GM23248 (cell line): ENCODE measurements around the gene FUBP1. TPM values are rescaled to one million over a fixed set of nuclear protein-coding genes. Genes with fewer than 3 reads are reported as not detected.

Experiments
- DNase-seq: peaks from one replicate; pipeline ENCODE4 v3.0.0-alpha.2; 2015
- H2AFZ ChIP-seq: fragments of 200-600 bp; sonication (generic); 2 replicates; pipeline ENCODE4 v1.6.1; 2016; ENCODE audit warnings: antibody characterized with exemption
- H3F3A ChIP-seq: fragments of 200-600 bp; sonication (generic); 2 replicates; pipeline ENCODE4 v1.6.1; 2016; ENCODE audit warnings: mild to moderate bottlenecking, antibody characterized with exemption, mixed run types; ENCODE audit not compliant: insufficient read depth
- H3K27ac ChIP-seq: fragments of 200-600 bp; sonication (generic); 2 replicates; pipeline ENCODE4 v1.5.1; 2016; ENCODE audit warnings: mild to moderate bottlenecking
- H3K27me3 ChIP-seq: fragments of 200-600 bp; sonication (generic); replicated peaks from 2 replicates; pipeline ENCODE4 v1.6.1; 2016; ENCODE audit warnings: mild to moderate bottlenecking; ENCODE audit not compliant: insufficient read depth
- H3K36me3 ChIP-seq: fragments of 200-600 bp; sonication (generic); 2 replicates; pipeline ENCODE4 v1.6.1; 2016; ENCODE audit warnings: low read depth, mild to moderate bottlenecking
- H3K4me1 ChIP-seq: fragments of 200-600 bp; sonication (generic); 2 replicates; pipeline ENCODE4 v1.6.1; 2016; ENCODE audit warnings: mild to moderate bottlenecking; ENCODE audit not compliant: insufficient read depth
- H3K4me2 ChIP-seq: fragments of 200-600 bp; sonication (generic); one replicate; pipeline ENCODE4 v1.6.1; 2016; ENCODE audit warnings: mild to moderate bottlenecking; ENCODE audit not compliant: unreplicated experiment
- H3K4me3 ChIP-seq: fragments of 200-600 bp; sonication (generic); 2 replicates; pipeline ENCODE4 v1.5.1; 2016; ENCODE audit warnings: mild to moderate bottlenecking
- H3K79me2 ChIP-seq: fragments of 200-600 bp; sonication (generic); 2 replicates; pipeline ENCODE4 v1.6.1; 2016; ENCODE audit warnings: mild to moderate bottlenecking; ENCODE audit not compliant: insufficient read depth
- H3K9ac ChIP-seq: fragments of 200-600 bp; sonication (generic); 2 replicates; pipeline ENCODE4 v1.6.1; 2016; ENCODE audit warnings: mild to moderate bottlenecking
- H3K9me2 ChIP-seq: fragments of 200-600 bp; sonication (generic); 2 replicates; pipeline ENCODE4 v1.6.1; 2016; ENCODE audit warnings: mixed run types, mild to moderate bottlenecking, moderate library complexity; ENCODE audit not compliant: insufficient read depth
- H3K9me3 ChIP-seq: fragments of 200-600 bp; sonication (generic); one replicate; pipeline ENCODE4 v1.6.1; 2017; ENCODE audit warnings: low read depth
- H4K20me1 ChIP-seq: fragments of 200-600 bp; sonication (generic); 2 replicates; pipeline ENCODE4 v1.6.0; 2016; ENCODE audit not compliant: insufficient read depth
- EZH2 ChIP-seq: fragments of 200-600 bp; sonication (generic); IDR thresholded peaks from 2 replicates; pipeline ENCODE4 v1.6.1; 2018; ENCODE audit warnings: antibody characterized with exemption, mild to moderate bottlenecking; ENCODE audit not compliant: insufficient read depth, poor library complexity, severe bottlenecking
- EZH2phosphoT487 ChIP-seq: fragments of 200-600 bp; sonication (generic); IDR thresholded peaks from 2 replicates; pipeline ENCODE4 v1.6.1; 2018; ENCODE audit warnings: antibody characterized with exemption, moderate library complexity, mild to moderate bottlenecking, low read depth; ENCODE audit not compliant: insufficient read depth
- WGBS, 2 experiments: methylation state at CpG; one replicate each; pipeline ENCODE4 v1.1.6; 2015 to 2017; ENCODE audit warnings: low lambda C conversion rate in 2 of 2, low coverage in 1 of 2; ENCODE audit errors: missing lambda C conversion rate in 2 of 2; 5-methylcytosine and 5-hydroxymethylcytosine counted together
- in situ Hi-C: fragments of 300-500 bp; cut with MboI; formaldehyde crosslinking; loops from 2 replicates; pipeline ENCODE4 v1.15.0; 2020
- polyA plus RNA-seq: library from polyadenylated mRNA; unstranded; fragments of >200 nt; fragmentation: Nextera tagmentation; extraction: Ambion mirVana; gene quantifications from 2 replicates; pipeline ENCODE4 v1.2.1, GENCODE V29; 2016
- total RNA-seq: library from RNA; depleted of rRNA; stranded (reverse); fragments of >200 nt; shearing (Covaris generic); gene quantifications from 2 replicates; pipeline ENCODE4 v1.2.3, GENCODE V29; 2014

Gene FUBP1
- total and polyA plus RNA-seq, 2 experiments from 2014 or later, result 52.2 to 59.1 TPM

- in situ Hi-C loops, result no loop called here
- Histone ChIP-seq H3K36me3 (peaks cover 17% of the 10 kb centered on the region), H3K27ac (peak overlapping the region; percentile 91), H3K4me3 (peak overlapping the region; percentile 95), H3K4me2 (peak overlapping the region; percentile 97), H3K27me3 (no peaks in the 10 kb centered on the region), H3K9me2 (no peaks in the 10 kb centered on the region), H4K20me1 (peaks cover 14% of the 10 kb centered on the region; the same call in 1 of the 2 replicates), H3K4me1 (peaks cover 44% of the 10 kb centered on the region), H3K9me3 (no peaks in the 10 kb centered on the region), H3K9ac (peak overlapping the region; percentile 96), H3K79me2 (peaks cover 93% of the 10 kb centered on the region), H2AFZ (no peak overlapping the region), H3F3A (peaks cover 84% of the 10 kb centered on the region)
- TF ChIP-seq EZH2, result no peak
- TF ChIP-seq EZH2phosphoT487, result no peak
- no peak for DNase-seq
Measured at GRCh38 chr1:78006521-78006920, 27.6 kb upstream of the FUBP1 start.

DNA sequence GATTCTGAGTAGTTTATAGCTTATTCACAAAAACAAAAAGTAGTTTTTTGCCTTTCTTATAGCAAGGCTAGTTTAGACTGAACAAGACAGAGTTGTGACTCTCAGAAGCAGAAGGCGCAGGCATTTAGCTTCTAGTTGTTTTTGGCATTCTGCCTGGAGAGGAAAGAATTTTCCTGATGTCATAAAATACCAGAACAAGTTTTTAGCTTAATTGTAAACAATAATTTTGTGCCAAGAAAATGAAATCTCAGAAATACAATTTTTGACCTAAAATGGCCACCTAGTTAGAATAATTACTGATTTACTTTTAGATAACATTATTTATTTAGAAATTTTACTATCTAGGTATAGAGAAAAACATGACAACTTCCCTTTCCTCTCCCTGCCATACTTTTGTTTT is 26.9 kb upstream of the FUBP1 start:
- Histone ChIP-seq H3K4me1 (peaks cover 39% of the 10 kb centered on the region), H3K9me2 (no peaks in the 10 kb centered on the region), H2AFZ (no peak overlapping the region), H3K79me2 (peaks cover 93% of the 10 kb centered on the region), H3K4me2 (peak overlapping the region; percentile 97), H4K20me1 (peaks cover 14% of the 10 kb centered on the region; the same call in 1 of the 2 replicates), H3K4me3 (peak overlapping the region; percentile 95), H3K27ac (peak overlapping the region; percentile 91), H3K9ac (peak overlapping the region; percentile 96), H3F3A (peaks cover 87% of the 10 kb centered on the region), H3K27me3 (no peaks in the 10 kb centered on the region), H3K36me3 (peaks cover 16% of the 10 kb centered on the region), H3K9me3 (no peaks in the 10 kb centered on the region)
- peak; percentile 91 for DNase-seq
- in situ Hi-C loops, result no loop called here
- TF ChIP-seq EZH2phosphoT487, result no peak
- no peak for TF ChIP-seq EZH2
- WGBS, 2 experiments, result 0 to 3% methylated on average over 1 of the region's 1 CpG

DNA sequence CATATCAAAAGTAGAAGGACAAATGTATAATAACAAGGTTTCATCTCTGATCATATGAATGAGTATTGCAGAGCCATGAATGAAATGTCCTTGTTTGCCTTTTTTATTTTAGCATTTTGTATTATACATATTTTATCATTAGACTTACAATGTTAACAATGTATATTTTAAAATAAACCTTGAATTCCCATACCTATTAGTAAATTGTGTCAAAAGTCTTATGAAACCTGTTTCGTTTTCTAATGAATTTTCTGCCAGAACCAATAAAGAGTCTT is 26.5 kb upstream of the FUBP1 start:
- H3F3A ChIP-seq, result peaks cover 83% of the 10 kb centered on the region
- H3K27me3 ChIP-seq, result no peaks in the 10 kb centered on the region
- peaks cover 12% of the 10 kb centered on the region for H3K36me3 ChIP-seq
- H3K9ac ChIP-seq, result peak overlapping the region; percentile 96
- peaks cover 14% of the 10 kb centered on the region; the same call in 1 of the 2 replicates for H4K20me1 ChIP-seq
- peak overlapping the region; percentile 95 for H3K4me3 ChIP-seq
- peaks cover 93% of the 10 kb centered on the region for H3K79me2 ChIP-seq
- H3K4me1 ChIP-seq, result peaks cover 35% of the 10 kb centered on the region
- in situ Hi-C loops, result no loop called here
- WGBS, 2 experiments, result 0% methylated on average over 1 of the region's 1 CpG
- H2AFZ ChIP-seq, result no peak overlapping the region
- peak overlapping the region; percentile 97 for H3K4me2 ChIP-seq
- DNase-seq, result no peak
- peak overlapping the region; percentile 91 for H3K27ac ChIP-seq
- TF ChIP-seq EZH2 (no peak), EZH2phosphoT487 (no peak)
- H3K9me2 ChIP-seq, result no peaks in the 10 kb centered on the region
- no peaks in the 10 kb centered on the region for H3K9me3 ChIP-seq

GRCh38 chr1:78004719-78005447 is 26.0 kb upstream of the FUBP1 start, which contains the start of gene DNAJB4:
Gene DNAJB4 (plus strand): TSS chr1:78004939. CDS start chr1:78005111, 172 bp downstream.
- H3K4me2 ChIP-seq, result peak within 1 kb of the TSS; percentile 97
- peaks cover 93% of the 10 kb centered on the region for H3K79me2 ChIP-seq
- peaks cover 14% of the 10 kb centered on the region; the same call in 1 of the 2 replicates for H4K20me1 ChIP-seq
- WGBS, 2 experiments, result 0 to 1% methylated on average over 12 of the region's 12 CpGs
- peak within 1 kb of the TSS; percentile 91 for H3K27ac ChIP-seq
- peak; percentile 98 for DNase-seq
- no peaks in the 10 kb centered on the region for H3K9me3 ChIP-seq
- no peaks in the 10 kb centered on the region for H3K9me2 ChIP-seq
- peaks cover 35% of the 10 kb centered on the region for H3K4me1 ChIP-seq
- no peaks in the 10 kb centered on the region for H3K27me3 ChIP-seq
- H3K36me3 ChIP-seq, result peaks cover 12% of the 10 kb centered on the region; the same call in 1 of the 2 replicates
- TF ChIP-seq EZH2phosphoT487 (no peak), EZH2 (no peak)
- H3K9ac ChIP-seq, result peak within 1 kb of the TSS; percentile 96
- H3K4me3 ChIP-seq, result peak within 1 kb of the TSS; percentile 95
- H3F3A ChIP-seq, result peaks cover 81% of the 10 kb centered on the region
- in situ Hi-C loops, result no loop called here
- peak within 1 kb of the TSS; percentile 75 for H2AFZ ChIP-seq
